Hair follicle dermal papilla cell (primary cell): ENCODE measurements around the gene LPA. TPM values are rescaled to one million over a fixed set of nuclear protein-coding genes. Genes with fewer than 3 reads are reported as not detected.

ENCODE experiments used
- total RNA-seq: library from RNA; depleted of rRNA; stranded (reverse); fragments of >200 nt; gene quantifications from 2 replicates; pipeline ENCODE4 v1.2.3, GENCODE V29; 2012

Gene LPA, protein sequence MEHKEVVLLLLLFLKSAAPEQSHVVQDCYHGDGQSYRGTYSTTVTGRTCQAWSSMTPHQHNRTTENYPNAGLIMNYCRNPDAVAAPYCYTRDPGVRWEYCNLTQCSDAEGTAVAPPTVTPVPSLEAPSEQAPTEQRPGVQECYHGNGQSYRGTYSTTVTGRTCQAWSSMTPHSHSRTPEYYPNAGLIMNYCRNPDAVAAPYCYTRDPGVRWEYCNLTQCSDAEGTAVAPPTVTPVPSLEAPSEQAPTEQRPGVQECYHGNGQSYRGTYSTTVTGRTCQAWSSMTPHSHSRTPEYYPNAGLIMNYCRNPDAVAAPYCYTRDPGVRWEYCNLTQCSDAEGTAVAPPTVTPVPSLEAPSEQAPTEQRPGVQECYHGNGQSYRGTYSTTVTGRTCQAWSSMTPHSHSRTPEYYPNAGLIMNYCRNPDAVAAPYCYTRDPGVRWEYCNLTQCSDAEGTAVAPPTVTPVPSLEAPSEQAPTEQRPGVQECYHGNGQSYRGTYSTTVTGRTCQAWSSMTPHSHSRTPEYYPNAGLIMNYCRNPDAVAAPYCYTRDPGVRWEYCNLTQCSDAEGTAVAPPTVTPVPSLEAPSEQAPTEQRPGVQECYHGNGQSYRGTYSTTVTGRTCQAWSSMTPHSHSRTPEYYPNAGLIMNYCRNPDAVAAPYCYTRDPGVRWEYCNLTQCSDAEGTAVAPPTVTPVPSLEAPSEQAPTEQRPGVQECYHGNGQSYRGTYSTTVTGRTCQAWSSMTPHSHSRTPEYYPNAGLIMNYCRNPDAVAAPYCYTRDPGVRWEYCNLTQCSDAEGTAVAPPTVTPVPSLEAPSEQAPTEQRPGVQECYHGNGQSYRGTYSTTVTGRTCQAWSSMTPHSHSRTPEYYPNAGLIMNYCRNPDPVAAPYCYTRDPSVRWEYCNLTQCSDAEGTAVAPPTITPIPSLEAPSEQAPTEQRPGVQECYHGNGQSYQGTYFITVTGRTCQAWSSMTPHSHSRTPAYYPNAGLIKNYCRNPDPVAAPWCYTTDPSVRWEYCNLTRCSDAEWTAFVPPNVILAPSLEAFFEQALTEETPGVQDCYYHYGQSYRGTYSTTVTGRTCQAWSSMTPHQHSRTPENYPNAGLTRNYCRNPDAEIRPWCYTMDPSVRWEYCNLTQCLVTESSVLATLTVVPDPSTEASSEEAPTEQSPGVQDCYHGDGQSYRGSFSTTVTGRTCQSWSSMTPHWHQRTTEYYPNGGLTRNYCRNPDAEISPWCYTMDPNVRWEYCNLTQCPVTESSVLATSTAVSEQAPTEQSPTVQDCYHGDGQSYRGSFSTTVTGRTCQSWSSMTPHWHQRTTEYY (N-terminal part only)
- total RNA-seq: not detected in 2 replicates

DNA sequence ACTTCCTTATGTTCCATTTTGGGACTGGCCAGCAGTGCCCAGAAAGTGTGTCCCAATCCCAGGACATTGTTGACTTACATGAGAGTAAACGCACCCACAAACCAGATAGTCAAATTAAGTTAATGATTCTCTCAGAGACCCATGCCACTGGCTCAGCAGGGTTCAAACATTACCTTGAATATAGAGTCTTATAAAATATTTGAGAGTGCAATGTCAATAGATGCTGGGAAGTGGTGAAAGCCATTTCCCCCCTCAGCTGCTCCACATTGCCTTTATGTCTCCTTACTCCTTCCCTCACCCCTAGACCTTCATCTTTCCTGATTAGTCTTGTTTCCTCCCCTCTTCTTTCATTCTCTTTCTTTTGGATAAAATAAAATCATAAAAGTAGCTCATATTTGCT, at the start of gene LPA:
TSS of gene LPA (minus strand) at position 78 of the 400 bp plus-strand sequence. CDS start at position 17, 61 bp downstream.

DNA sequence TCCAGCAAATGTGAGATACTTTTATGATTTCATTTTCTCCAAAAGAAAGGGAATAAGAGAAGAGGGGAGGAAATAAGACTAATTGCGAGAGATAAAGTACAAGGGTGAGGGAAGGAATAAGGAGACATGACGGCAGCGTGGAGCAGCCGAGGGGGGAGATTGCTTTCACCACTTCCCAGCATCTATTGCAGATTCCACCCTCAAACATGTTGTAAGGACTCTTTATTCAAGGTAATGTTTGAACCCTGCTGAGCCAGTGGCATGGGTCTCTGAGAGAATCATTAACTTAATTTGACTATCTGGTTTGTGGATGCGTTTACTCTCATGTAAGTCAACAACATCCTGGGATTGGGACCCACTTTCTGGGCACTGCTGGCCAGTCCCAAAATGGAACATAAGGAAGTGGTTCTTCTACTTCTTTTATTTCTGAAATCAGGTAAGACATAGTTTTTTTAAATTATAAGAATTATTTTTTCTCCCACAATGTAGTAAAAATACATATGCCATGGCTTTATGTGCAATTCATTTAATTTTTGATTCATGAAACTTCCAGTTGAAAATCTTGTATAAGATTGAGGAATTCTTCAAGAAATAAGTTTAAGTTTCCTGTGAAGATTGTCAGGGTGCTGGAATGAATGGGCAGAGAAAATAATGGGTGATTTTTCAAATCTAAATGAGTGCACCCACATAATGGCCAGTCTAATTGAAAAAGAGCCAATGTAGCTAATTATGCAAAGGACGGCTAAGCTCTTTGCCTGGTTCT, 38.0 kb upstream of the LPA start, which contains the start of gene PLG:
TSS of gene PLG (plus strand) at position 327 of the 763 bp plus-strand sequence. CDS start at position 388, 61 bp downstream.

Other genes with a start within 250 kb of the LPA start
- 0.85 TPM in 1 of 2 replicates, not detected in the other for gene PLG, start 38.0 kb upstream of the LPA start, total RNA-seq